HUES6 (cell line): Measurements from ENCODE around the gene GHSR.
A peak's percentile ranks its signal among the peaks of the same experiment; 100 is the strongest.

Experiments
- H3K27ac ChIP-seq: 2 replicates; pipeline ENCODE4 v1.7.0; 2013; ENCODE audit warnings: low read depth, mild to moderate bottlenecking, low read length, inconsistent platforms
- H3K27me3 ChIP-seq: 2 replicates; pipeline ENCODE4 v1.6.1; 2013; ENCODE audit warnings: low read length; ENCODE audit not compliant: control insufficient read depth, insufficient read depth
- H3K36me3 ChIP-seq: 2 replicates; pipeline ENCODE4 v1.6.1; 2013; ENCODE audit warnings: low read length; ENCODE audit not compliant: control insufficient read depth, insufficient read depth
- H3K4me1 ChIP-seq: 2 replicates; pipeline ENCODE4 v1.6.1; 2013; ENCODE audit warnings: low read length; ENCODE audit not compliant: control insufficient read depth, insufficient read depth
- H3K4me3 ChIP-seq: 2 replicates; pipeline ENCODE4 v1.5.1; 2013; ENCODE audit warnings: low read depth, low read length
- H3K9ac ChIP-seq: one replicate; pipeline ENCODE4 v1.6.1; 2013; ENCODE audit warnings: mild to moderate bottlenecking, low read length
- H3K9me3 ChIP-seq: 2 replicates; pipeline ENCODE4 v1.6.1; 2013; ENCODE audit warnings: low read depth, low read length; ENCODE audit not compliant: control insufficient read depth, insufficient read depth

Gene GHSR

DNA sequence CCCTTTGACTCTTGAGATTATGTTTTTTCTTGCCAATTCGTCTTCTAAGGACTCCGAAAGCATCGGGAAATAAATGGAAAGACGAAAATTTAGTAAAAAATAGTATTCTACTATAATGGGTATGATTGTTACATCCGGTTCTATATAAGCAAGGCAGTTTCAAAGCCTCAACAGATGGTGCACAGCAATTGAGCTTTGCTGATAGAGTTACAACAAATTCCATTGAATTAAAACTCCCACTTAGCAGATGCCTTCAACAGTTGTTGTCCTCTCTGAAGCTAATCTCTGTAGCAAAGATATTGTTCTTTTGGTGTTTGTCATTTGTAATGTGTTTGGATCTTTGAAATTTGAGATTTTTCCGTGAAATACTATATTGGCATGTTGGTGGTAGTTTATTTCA lies 16.1 kb upstream of the GHSR start:
- Histone ChIP-seq H3K4me3 (no peak overlapping the region), H3K9ac (no peak overlapping the region), H3K27ac (no peak overlapping the region), H3K4me1 (no peaks in the 10 kb centered on the region), H3K36me3 (no peaks in the 10 kb centered on the region), H3K27me3 (no peaks in the 10 kb centered on the region), H3K9me3 (no peaks in the 10 kb centered on the region)

DNA sequence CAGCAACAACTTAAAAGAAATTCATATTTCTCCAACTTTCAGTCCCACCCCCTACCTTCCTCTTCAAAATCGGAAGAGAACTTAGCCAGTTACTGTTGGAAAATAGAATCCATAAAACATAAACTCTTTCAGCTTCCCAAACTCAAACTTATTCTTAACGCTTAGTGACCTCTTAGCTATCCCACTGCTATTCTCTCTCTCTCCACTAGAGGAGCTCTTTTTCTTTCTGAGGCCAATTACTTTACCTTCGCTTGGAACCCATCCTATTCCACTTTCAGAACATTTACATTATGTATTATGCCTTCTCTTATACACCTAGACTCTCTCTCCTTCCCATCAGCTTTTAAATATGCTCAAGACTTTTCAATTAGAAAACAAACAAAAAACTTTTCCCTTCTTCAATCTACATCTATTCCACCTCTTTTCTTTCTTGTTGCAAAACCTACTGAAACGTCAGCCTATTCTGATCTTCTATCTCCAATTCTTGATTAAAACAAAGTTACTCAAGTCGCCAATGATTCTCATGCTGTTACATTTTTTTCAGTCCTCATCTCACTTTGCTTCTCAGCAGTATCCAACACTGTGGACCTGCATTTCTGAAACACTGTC lies 13.4 kb upstream of the GHSR start:
- Histone ChIP-seq H3K27me3 (no peaks in the 10 kb centered on the region), H3K9ac (no peak overlapping the region), H3K27ac (no peak overlapping the region), H3K4me3 (no peak overlapping the region), H3K4me1 (peaks cover 5% of the 10 kb centered on the region; the same call in 1 of the 2 replicates), H3K36me3 (no peaks in the 10 kb centered on the region), H3K9me3 (no peaks in the 10 kb centered on the region)

DNA sequence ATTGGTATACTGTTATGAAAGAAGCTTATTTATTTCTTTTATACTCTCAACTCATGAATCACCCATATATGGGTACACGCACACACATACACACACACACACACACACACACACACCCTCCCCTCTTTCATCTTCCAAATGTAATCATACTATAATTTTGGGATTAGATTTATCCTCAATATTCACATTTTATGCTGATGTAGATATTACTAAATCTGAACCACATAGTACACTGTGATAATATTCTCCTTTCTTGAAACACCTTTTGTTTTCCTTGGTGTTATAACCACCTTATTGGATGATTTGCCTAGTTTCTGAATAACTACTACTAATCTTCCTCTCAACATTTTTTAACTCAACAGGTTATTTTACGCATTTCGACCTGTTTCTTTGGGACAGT lies 8.1 kb upstream of the GHSR start:
- peaks cover 16% of the 10 kb centered on the region for H3K27me3 ChIP-seq
- H3K4me3 ChIP-seq: no peak overlapping the region
- no peaks in the 10 kb centered on the region for H3K9me3 ChIP-seq
- H3K4me1 ChIP-seq: peaks cover 5% of the 10 kb centered on the region; the same call in 1 of the 2 replicates
- H3K27ac ChIP-seq: no peak overlapping the region
- H3K9ac ChIP-seq: no peak overlapping the region
- H3K36me3 ChIP-seq: no peaks in the 10 kb centered on the region

DNA sequence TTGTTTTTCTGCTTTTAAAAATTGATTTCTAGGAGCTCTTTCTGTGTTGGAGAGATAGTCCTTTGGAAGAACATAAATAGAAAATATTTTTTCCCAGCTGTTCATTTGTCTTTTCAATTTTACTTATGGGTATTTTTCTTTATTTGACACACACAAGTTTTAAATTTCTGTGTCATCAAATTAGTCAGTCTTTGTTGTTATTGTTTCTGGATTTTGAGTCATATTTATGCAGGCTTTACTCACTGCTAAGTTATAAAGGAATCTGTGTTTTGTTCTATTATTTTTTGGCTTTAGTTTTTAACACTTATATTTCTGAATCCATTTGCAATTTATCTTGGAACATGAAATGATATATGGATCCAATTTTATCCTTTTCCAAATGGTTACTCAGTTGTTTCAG lies 5.9 kb upstream of the GHSR start:
- Histone ChIP-seq H3K4me3 (no peak overlapping the region), H3K27me3 (peaks cover 39% of the 10 kb centered on the region), H3K36me3 (no peaks in the 10 kb centered on the region), H3K9me3 (no peaks in the 10 kb centered on the region), H3K4me1 (peaks cover 9% of the 10 kb centered on the region; the same call in 1 of the 2 replicates), H3K27ac (no peak overlapping the region), H3K9ac (no peak overlapping the region)

DNA sequence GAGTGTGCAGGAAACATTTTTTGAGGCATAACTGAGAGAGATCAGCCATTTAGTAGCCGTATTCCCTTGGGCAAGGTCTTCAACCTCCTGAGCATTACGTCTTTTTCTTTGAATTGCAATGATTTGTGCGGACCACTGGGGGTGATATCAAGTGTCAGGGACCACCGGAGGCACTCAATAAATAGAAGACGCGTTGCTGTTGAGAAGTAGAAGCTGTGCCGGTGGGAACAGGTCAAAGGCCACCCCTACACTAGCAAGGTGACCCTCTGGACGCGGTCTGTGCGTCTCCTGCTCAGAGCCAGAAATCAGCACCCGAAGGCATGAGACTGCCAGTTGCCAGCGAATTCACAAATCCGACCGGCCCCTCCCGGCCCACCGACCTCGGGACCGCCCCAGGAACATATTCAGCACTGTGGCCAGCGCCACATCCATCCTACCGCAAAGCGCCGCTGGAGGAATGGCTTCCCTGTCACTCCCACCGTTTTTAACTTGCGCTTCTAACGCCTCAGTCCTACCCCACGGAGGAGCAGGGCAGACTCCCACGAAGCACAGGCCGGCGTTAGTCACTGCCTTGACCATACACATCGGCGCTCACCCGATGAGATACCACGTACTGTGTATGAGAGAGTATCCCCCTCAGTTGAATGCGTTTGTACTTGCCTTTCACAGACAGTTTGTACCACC lies 1.4 kb upstream of the GHSR start:
- Histone ChIP-seq H3K9me3 (no peaks in the 10 kb centered on the region), H3K4me1 (peaks cover 16% of the 10 kb centered on the region; the same call in 1 of the 2 replicates), H3K4me3 (peak overlapping the region; percentile 47), H3K36me3 (no peaks in the 10 kb centered on the region), H3K9ac (no peak overlapping the region), H3K27ac (no peak overlapping the region), H3K27me3 (peaks cover 84% of the 10 kb centered on the region)

DNA sequence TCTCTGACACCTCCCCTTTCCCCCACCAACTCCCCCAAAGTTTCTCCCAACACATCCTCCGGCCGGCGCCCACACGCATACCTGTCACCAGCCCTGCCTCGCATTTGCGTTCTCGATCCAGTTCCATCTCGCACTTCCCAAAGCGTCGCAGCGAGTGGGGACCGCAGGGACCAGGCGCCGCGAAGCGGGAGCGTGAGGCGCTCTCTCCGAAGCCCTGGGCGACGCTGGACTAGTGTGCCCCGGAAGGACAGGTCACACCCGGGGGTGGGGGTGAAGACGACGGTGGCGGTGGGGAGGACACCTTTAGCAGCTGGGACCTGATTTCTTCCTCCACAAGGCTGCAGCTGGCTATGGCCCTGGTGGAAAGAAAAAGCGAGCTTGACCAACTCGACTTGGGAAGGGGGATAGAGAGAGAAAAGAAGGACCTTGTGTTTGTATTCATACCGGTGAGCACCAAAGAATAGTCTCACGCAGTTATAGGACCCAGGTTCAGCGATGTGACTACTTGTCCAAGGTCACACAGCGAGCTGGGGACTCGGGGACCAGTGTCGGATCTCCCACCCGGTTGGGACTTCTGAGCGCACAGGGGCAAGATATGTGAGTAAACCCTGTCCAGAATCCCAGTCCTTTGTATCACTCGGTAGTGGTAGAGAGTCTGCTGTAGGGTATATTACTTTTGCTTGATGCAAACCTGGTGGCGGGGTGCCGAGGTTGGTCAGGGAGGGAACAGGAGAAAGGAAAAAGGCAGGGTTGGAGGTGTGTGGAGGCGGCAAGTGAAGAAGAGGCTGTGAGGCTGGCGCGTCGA lies 607 bp upstream of the GHSR start:
- H3K9ac ChIP-seq: no peak overlapping the region
- no peaks in the 10 kb centered on the region for H3K36me3 ChIP-seq
- no peak overlapping the region for H3K27ac ChIP-seq
- H3K4me1 ChIP-seq: peaks cover 16% of the 10 kb centered on the region; the same call in 1 of the 2 replicates
- H3K9me3 ChIP-seq: no peaks in the 10 kb centered on the region
- peak overlapping the region; percentile 47 for H3K4me3 ChIP-seq
- H3K27me3 ChIP-seq: peaks cover 86% of the 10 kb centered on the region

DNA sequence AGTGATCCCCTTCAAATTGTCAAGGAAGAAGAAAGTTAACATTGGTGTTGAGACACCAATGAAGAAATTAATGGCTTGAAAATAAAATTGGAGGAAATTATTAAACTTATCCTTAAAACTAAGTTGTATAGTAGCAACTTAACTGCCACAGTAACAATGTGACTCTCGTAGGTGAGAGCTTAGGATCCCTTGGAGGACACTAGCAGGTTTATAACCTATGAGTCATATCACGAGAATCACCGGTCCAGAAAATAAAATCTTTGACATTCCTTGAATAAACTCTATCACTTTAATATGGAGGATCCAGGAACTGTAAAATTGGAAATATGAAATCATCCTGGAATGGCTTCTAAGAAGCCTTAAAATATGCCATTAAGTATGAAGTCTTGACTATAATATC lies 2.1 kb downstream of the GHSR start:
- no peaks in the 10 kb centered on the region for H3K36me3 ChIP-seq
- H3K9ac ChIP-seq: no peak overlapping the region
- no peak overlapping the region for H3K27ac ChIP-seq
- H3K27me3 ChIP-seq: peaks cover 69% of the 10 kb centered on the region
- peaks cover 16% of the 10 kb centered on the region; the same call in 1 of the 2 replicates for H3K4me1 ChIP-seq
- H3K9me3 ChIP-seq: no peaks in the 10 kb centered on the region
- no peak overlapping the region for H3K4me3 ChIP-seq

DNA sequence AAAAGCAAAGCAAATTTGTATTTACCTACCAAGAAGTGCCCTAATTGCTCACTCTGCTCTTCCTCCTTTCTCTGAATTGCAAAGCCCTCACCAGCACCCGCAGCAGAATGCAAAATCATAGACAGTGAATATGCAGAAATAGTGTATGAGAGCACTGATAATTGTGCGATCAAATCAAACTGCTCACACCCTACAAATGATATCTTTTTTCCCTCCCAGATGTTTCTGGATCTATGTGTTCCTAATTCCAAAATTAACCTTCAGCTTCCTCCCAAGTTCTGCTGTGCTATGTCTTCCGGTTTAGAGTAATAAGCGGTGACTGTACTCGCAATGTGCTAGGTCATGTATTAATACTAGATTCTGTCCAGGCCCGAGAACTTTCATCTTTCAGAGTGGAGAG lies 3.4 kb downstream of the GHSR start:
- peaks cover 16% of the 10 kb centered on the region; the same call in 1 of the 2 replicates for H3K4me1 ChIP-seq
- H3K4me3 ChIP-seq: no peak overlapping the region
- H3K9me3 ChIP-seq: no peaks in the 10 kb centered on the region
- H3K9ac ChIP-seq: no peak overlapping the region
- H3K27me3 ChIP-seq: peaks cover 55% of the 10 kb centered on the region
- H3K36me3 ChIP-seq: no peaks in the 10 kb centered on the region
- H3K27ac ChIP-seq: no peak overlapping the region

DNA sequence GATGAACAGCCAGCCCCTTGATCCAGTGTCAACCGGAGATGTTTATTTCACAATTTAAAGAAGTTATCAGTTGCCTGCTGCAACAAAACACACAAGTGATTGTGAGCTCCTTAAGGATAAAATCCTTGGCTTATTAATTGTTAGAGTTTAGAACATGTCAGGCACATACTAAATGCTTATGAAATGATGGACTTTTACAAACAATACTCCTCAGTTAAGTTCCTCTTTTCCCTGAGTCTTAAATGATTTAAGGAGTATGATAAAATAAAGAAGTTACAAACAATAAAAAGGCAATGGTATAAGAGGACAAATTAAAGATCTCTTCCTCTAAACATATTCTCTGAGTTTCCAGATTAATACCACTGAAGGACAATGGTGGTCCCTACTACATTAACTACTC lies 5.7 kb downstream of the GHSR start:
- Histone ChIP-seq H3K9ac (no peak overlapping the region), H3K36me3 (no peaks in the 10 kb centered on the region), H3K27ac (no peak overlapping the region), H3K4me3 (no peak overlapping the region), H3K9me3 (no peaks in the 10 kb centered on the region), H3K27me3 (peaks cover 33% of the 10 kb centered on the region), H3K4me1 (0 out of 2 replicates have a peak, but pooled peaks cover 3% of the 10 kb centered on the region)

DNA sequence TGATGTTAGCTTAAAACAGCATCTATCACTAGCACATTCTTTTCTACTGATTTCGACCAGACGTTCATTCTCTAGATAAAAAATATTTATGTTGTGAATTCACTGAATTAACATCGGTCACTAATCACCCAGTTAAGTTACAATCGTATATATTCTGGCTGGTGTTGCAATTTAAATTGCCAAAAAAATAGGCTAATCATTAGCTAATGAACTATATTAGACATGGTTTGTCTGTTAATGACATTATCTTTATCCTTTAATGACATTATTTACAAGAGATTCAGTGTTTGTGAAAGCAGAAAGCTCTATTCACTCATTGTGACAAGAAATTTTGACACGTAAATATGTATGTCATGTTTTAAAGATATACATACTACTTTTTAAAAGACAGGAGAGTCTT lies 6.7 kb downstream of the GHSR start:
- Histone ChIP-seq H3K9ac (no peak overlapping the region), H3K9me3 (no peaks in the 10 kb centered on the region), H3K4me1 (no peaks in the 10 kb centered on the region), H3K27ac (no peak overlapping the region), H3K27me3 (peaks cover 22% of the 10 kb centered on the region), H3K4me3 (no peak overlapping the region), H3K36me3 (no peaks in the 10 kb centered on the region)

DNA sequence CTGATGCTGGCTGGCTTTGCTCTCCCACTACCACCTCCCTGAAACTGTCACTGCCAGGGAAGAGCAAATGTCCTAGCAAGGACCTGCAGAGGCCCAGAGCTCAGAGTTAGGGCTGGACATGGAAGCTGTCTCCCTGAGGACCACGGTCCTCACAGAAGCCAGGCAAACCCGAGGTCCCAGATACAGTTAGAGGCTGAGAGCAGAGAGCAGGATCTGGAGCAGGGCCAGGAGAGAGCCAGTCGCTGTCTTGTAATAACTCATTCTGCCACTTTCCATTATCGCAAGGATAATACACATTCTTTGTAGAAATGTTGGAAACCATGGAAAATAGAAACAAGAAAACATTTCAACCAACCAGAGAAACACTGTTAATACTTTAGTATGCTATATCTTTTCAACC lies 10.1 kb downstream of the GHSR start:
- Histone ChIP-seq H3K9ac (no peak overlapping the region), H3K4me1 (no peaks in the 10 kb centered on the region), H3K36me3 (no peaks in the 10 kb centered on the region), H3K27me3 (no peaks in the 10 kb centered on the region), H3K9me3 (no peaks in the 10 kb centered on the region; the same call in 1 of the 2 replicates), H3K27ac (no peak overlapping the region), H3K4me3 (no peak overlapping the region)
